HG03457 (cell line): ENCODE results near the gene MCM3AP.
"Not testable (repeated sequence)": the region's sequence is repeated elsewhere in the genome, so short reads cannot be mapped to it uniquely, and the experiment has no call there.

ENCODE experiments used
- ATAC-seq: cut with Tn5 transposase; IDR thresholded peaks from one replicate; pipeline ENCODE4 v1.9.1; 2021; ENCODE audit warnings: moderate number of reproducible peaks; ENCODE audit not compliant: unreplicated experiment

Gene MCM3AP

DNA sequence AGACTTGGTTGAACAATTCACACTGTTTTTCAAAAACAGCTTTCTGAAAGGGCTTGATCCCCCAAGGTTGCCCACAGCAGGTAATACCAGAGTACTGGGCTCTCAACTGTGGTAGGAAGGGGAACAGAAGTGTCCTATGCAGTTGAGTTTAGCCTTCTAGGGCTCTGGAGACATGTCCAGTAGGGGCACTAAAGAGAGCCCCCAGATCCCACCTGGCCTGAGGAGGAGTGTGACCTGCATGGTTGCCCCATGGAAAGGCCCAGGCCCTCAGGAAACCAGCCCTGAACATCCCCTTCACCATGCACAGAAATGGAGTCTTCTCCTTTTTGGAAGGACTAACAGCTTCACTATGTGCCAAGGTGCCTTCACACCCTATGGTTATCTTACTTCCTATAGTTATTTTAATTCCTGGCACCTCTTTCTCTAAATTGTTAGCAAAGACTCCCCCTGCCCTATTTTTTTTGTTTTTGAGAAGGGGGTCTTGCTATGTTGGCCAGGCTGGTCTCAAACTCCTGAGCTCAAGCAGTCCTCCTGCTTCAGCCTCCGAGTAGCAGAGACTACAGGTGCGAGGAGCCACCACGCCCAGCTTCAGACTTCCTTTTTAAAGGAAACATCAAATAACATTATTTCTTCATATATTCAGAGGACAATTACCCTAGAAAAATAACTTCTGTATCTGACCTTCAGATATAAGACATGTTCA, 40.0 kb downstream of the MCM3AP start:
- no peak for ATAC-seq

DNA sequence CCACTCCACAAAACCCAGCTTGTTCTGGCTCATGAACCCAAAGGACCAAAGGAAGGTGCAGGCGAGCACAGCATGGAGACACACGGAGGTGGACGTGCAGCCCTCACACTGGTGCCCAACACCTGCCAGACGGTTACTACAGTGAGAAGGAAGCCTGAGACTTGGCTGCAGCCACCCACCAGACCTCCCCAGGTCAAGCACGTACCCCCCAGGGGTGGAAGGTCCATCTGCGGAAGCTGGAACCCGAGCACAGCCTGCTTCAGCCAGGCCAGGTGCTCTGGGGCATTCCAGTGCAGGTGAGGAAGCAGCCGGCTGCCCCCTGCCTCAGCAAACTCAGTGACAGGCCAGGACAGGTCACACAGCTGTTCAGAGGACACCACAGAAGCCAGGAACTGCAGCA, 40.8 kb downstream of the MCM3AP start:
- ATAC-seq = no peak

DNA sequence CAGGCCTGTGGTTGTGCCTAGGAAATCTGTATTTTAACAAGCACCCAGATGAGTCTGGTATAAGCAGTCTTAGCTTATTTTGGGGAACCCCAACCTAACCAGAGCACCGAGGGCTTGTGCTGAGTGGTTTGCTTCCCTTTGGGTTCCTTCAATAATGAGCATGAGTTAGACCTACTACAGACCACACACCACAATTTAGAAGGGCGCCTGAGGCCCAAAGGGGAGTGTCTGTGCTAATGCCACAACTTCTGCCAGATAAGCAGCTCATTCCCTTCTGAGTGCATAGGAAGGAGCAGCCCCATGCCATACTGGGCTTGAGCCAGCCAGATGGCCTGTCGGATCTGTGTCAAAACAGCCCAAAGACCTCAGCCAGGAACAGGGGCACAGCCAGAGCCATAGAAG, 41.5 kb downstream of the MCM3AP start:
- ATAC-seq = no peak

DNA sequence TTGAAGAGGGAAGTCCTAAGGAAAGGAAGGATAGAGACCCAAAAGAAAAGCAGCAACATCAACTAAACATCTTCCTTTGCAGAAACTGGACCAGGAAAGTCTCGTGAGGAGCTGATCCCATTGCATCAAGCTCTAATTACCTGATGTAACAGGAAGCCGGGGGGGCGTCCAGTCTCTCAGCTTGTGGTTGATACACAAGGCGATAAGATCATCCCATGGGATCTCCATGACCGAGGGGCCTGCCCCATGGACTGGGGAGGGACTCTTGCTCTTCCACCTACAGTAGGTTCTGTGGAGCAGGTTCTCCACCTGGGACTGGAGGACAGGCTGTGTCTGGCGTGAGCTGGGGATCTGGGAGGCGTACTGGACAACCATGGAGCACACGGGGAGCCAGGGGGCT, 42.1 kb downstream of the MCM3AP start:
- no peak for ATAC-seq

DNA sequence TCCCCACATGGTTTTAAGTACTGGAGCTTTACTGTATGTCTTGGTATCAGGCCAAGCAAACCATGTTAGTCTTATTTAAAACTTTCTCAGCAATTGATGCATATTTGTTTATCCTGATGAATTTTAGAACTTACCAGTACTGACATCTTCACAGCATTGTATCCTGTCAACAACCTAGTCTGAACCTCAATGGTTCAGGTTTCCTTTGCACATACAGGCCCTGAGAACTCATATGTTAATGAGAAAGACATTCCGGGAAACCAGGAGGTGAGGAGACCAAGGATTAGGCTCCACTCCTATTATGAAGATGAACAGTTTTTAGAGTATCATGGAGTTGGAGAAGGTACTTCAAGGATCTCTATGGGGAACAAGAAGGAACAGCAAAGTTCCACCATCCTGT, 43.8 kb downstream of the MCM3AP start:
- ATAC-seq = not testable (repeated sequence)

GRCh38 chr21:46239817-46240325, 45.5 kb downstream of the MCM3AP start:
- no peak for ATAC-seq

- ATAC-seq = no peak
Measured at GRCh38 chr21:46237474-46237873, 47.9 kb downstream of the MCM3AP start.

- no peak for ATAC-seq
Measured at GRCh38 chr21:46234436-46234950, 50.9 kb downstream of the MCM3AP start.

- ATAC-seq = no peak
Measured at GRCh38 chr21:46229923-46230260, 55.5 kb downstream of the MCM3AP start.

GRCh38 chr21:46229133-46229922, 56.1 kb downstream of the MCM3AP start:
- no peak for ATAC-seq

DNA sequence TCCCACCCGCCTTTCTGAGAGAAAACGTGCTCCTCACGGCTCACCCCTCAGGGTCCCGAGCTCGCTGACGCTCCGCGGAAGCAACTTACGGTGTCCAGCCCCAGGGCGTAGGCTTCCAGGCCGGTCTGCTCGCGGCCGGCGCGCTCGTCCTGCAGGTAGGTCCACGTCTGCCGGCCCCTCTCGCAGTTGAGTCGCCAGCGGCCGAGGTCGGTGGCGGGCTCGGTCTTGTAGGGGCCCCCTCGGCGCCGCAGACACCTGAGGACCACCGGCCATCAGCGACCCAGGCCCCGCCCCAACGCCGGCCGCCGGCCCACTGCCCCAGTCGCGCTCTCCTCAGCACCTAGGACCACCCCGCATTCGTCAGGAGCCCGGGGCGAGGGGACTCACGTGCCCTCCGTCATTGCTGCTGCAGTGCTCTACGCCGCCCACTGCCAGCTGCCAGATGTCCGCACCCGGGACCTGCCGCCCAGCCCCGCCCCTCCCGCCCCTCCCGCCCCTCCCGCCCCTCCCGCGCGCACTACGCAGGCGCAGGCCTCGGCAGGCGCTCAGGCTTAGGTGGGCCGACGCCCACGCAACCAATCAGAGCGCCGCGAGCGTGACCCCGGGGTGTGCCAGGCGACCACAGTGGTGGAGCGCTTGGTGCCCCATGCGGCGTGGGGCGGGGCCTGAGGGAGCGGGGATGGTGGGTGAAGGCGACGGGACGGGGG, 56.9 kb downstream of the MCM3AP start, which contains the start of gene LSS:
TSS of gene LSS (minus strand) at position 430 of the 707 bp plus-strand sequence. CDS start at position 401, 29 bp downstream.
- ATAC-seq = peak; percentile 55

GRCh38 chr21:46227811-46228344, 57.5 kb downstream of the MCM3AP start:
- ATAC-seq = no peak

DNA sequence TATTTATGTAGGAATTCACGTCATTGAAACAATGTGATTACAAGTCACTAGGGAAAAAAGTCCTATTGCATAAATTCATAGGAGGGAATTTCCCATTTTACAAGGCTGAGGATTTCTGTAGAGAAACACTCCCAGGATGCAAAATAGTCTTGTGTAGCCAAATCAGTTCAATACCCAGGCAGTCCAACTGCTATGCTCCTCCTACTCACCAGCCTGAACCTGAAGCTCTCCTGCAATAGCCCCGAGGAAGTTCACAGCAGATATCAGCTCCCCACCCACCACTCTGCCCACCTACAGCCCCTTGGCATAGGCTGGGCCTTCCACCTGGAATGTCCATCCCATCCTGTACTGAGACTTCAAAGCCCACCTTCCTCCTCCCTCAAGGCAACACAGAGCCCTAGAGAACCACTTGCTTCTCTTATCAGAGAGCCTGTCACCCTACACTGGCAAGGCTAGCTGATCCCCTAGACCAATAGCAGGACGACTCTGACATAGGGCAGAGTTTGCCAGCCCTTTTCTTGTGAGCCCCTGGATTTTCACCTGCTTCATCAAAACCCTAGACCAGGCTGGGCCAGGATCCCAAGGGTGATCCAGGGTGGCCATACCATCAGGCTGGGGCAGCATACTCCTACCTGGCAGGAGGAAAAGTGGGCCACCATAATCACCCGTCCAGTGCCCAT, 58.4 kb downstream of the MCM3AP start:
- no peak for ATAC-seq

DNA sequence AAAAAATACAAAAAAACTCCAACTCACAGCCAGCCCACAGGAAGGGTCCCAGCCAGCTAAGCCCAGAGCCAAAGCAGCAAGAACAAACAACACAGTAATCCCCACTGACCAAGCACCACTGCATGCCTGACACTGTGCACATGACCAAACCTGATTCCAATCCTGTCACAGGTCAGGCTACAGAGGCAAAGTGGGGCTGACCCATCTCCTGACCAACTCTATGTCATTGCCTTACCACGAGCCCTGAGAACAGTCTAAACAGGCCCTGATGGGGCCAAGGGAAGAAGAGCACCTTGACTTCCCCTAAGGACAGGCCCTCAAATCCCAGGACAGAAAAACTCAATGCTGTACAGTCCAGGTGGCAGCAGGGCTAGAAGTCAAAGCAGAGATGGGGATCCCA, 59.3 kb downstream of the MCM3AP start:
- no peak for ATAC-seq

DNA sequence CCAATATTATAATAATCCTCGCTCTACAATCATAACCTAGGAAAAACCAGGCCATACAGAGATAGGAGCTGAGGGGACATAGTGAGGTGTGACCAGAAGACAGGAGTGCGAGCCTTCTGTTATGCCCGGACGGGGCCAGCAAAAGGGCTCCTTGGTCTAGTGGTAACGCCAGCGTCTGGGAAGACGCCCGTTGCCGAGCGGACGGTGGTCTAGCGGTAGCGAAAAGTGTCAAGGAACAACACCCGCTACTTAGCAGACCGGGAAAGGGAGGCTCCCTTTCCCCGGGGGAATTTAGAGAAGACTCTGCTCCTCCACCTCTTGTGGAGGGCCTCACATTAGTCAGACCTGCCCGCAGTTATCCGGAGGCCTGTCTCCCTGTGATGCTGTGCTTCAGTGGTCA, 61.8 kb downstream of the MCM3AP start:
- ATAC-seq = not testable (repeated sequence)

DNA sequence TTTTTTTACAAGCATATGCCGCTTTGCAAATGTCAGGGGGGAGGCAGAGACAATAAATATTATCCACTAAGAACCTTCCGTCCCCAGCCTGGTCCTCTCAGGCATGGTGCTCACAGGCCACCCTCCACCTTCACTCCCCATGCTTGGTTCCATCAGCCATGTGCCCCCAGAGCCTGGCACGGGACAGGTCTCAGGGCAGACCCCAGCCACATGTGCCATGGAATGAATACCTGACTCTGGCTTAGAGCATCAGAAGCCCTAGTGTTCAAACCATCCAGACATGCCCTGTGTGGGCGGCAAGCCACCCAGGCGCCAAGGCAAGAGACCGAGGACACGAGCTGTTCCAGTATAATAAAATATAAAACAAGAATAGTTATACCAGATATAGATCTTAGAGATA, 62.2 kb downstream of the MCM3AP start:
- no peak for ATAC-seq

- no peak for ATAC-seq
Measured at GRCh38 chr21:46222436-46223116, 62.8 kb downstream of the MCM3AP start.

GRCh38 chr21:46221664-46222435, 63.6 kb downstream of the MCM3AP start:
- ATAC-seq = no peak

GRCh38 chr21:46220847-46221246, 64.6 kb downstream of the MCM3AP start:
- no peak for ATAC-seq
